ENCODE results near the gene LPCAT1.
"Not testable (repeated sequence)": the region's sequence is repeated elsewhere in the genome, so short reads cannot be mapped to it uniquely, and the experiment has no call there.

LPCAT1 gene

GRCh38 chr5:1476181-1476966, 47.4 kb downstream of the LPCAT1 start:
- no peak overlapping the region for H3K4me3 Mint-ChIP-seq
- peak; percentile 19 for DNase-seq
- H3K4me1 Mint-ChIP-seq = no peaks in the 10 kb centered on the region
- H3K36me3 Mint-ChIP-seq = peaks cover 10% of the 10 kb centered on the region
- CTCF ChIA-PET = no interaction called here
- no peaks in the 10 kb centered on the region for H3K9me3 Mint-ChIP-seq
- no peak overlapping the region for H3K27ac Mint-ChIP-seq
- H3K27me3 Mint-ChIP-seq = no peaks in the 10 kb centered on the region

- CTCF ChIA-PET, H3K4me1 Mint-ChIP-seq, H3K4me3 Mint-ChIP-seq, H3K27me3 Mint-ChIP-seq, H3K9me3 Mint-ChIP-seq, DNase-seq, H3K27ac Mint-ChIP-seq: not testable (repeated sequence)
- peaks cover 11% of the 10 kb centered on the region for H3K36me3 Mint-ChIP-seq
These were observed 48.2 kb downstream of the LPCAT1 start for GRCh38 chr5:1475544-1475900.

DNA sequence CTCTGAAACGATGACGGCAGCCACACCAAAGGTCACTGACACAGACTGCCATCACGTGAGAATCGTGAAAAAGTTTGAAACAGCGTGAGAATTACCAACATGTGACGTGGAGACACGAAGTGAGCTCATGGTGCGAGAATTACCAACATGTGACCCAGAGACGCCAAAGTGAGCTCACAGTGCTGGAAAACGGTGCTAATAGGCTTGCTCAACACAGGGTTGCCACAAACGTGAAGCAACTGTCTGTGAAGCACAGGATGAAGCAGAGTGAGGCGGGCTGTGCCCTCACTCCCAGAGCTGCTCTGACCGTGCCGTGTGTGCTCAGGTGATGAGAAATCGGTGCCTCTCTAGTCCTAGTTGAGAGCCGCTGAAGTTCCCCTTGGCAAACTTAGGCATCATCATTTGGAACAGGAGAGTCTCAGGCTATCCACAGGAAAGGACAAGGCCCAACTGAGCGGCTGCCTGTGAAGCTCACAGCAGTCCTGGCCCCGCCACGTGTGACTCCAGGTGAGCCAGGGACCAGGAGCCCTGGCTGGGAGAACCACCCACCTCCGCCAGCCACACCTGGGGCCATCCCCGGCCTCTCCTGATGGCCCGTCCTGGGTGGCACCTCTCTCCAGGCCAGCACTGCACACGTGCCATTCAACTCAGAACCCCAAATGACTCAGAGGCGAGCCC, 48.8 kb downstream of the LPCAT1 start:
- Mint-ChIP-seq H3K27me3 (no peaks in the 10 kb centered on the region), H3K36me3 (peaks cover 10% of the 10 kb centered on the region), H3K4me3 (no peak overlapping the region), H3K27ac (no peak overlapping the region), H3K4me1 (no peaks in the 10 kb centered on the region), H3K9me3 (no peaks in the 10 kb centered on the region)
- DNase-seq = no peak
- CTCF ChIA-PET = interaction anchor here (1.3 kb wide), 1 partner anchor 170 kb away, joined by 3 read pairs; no protein-coding TSS in a partner anchor

DNA sequence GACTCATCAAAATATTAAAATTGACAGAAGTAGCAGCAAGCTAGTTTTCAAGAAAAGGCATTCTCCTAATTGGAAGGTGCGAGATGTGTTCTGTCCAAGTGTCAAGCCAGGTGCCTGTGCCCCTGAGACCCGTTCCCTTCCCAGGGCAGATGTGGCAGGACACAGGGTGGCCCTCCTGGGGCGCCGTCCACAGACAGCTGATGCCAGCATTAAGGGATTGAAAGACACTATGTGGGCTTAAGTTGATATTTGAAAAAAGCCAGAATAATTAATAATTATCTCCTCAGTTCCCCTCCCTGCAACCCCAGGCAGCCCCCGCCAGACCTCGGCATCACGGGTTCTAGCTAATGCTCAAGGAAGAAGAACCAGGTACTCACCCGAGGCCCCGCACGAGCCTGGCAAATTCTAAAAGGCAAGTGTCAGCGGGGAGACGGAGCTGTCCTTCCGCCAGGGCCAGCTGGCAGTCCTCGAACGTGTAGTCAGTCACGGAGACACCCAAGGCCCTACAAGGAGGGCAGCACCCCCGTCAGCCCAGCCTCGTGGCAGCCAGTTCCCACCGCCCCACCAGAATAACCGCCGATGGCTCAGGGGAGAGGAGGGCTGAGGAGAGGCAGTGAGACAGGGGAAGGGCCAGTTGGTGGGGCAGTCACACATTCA, 49.4 kb downstream of the LPCAT1 start:
- no peaks in the 10 kb centered on the region for H3K27me3 Mint-ChIP-seq
- no peak overlapping the region for H3K4me3 Mint-ChIP-seq
- DNase-seq = no peak
- peaks cover 10% of the 10 kb centered on the region for H3K36me3 Mint-ChIP-seq
- no peaks in the 10 kb centered on the region for H3K9me3 Mint-ChIP-seq
- H3K4me1 Mint-ChIP-seq = no peaks in the 10 kb centered on the region
- no peak overlapping the region for H3K27ac Mint-ChIP-seq
- CTCF ChIA-PET = interaction anchor here (1.3 kb wide), 1 partner anchor 171 kb away, joined by 3 read pairs; no protein-coding TSS in a partner anchor

DNA sequence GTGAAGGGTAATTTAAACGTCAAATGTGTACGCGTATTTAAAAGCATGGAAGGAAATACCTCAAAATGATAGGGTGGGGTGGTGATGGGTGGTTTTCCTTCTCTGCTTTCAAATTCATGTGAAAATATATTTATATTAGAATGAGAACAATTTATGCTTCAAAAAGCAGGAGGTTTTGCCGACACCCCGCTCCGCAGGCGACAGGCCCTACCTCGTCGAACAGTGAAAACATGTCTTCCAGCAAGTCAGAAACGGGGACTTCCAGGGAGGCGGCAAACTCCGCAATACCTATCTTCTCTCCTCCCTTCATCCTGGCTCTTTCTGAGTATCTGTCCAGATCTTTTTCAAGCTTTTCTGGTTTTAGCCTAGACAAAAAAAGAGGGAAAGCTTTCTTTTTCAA, 50.0 kb downstream of the LPCAT1 start:
- Mint-ChIP-seq H3K27ac (peak overlapping the region; percentile 1), H3K4me1 (no peaks in the 10 kb centered on the region)

DNA sequence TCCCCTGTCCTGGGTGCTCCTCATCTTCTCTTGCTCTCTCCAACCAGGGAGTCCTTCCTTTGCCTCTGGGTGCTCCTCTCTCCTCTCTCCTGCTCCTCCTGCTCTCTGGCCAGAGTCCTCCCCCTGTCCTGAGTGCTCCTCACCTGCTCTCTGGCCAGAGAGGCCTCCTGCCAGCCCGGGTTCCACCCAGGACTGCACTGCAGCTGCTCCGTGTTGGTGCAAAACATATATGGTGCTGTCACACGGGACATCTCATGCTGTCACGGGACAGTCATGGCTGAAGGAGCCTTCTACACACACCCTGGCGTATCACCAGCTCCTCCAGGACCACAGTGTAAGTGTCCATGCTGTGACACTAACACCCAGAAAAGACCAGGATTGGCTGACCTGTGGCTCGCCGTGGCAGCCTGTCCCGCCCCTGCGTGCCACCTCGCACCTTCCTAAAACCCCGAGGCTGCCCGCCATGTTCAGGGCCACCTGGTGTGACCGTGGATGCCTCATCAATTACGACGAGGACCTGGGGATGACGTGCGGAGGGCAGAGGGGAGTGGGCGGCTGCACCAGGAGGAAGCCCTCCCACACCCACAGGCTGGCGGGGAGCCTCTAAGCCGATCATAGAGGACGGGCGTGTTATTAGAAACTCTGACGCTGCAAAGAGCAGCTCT, 50.7 kb downstream of the LPCAT1 start:
- Mint-ChIP-seq H3K27me3 (no peaks in the 10 kb centered on the region), H3K4me1 (no peaks in the 10 kb centered on the region), H3K4me3 (no peak overlapping the region), H3K27ac (no peak overlapping the region), H3K9me3 (no peaks in the 10 kb centered on the region), H3K36me3 (peaks cover 15% of the 10 kb centered on the region)
- no peak for DNase-seq
- CTCF ChIA-PET = no interaction called here

More for the DNA sequence above, 50.0 kb downstream of the LPCAT1 start:
- CTCF ChIA-PET = interaction anchor here (1.3 kb wide), 1 partner anchor 171 kb away, joined by 3 read pairs; no protein-coding TSS in a partner anchor
- Mint-ChIP-seq H3K4me3 (no peak overlapping the region), H3K36me3 (peaks cover 10% of the 10 kb centered on the region), H3K9me3 (no peaks in the 10 kb centered on the region), H3K27me3 (no peaks in the 10 kb centered on the region)
- no peak for DNase-seq

DNA sequence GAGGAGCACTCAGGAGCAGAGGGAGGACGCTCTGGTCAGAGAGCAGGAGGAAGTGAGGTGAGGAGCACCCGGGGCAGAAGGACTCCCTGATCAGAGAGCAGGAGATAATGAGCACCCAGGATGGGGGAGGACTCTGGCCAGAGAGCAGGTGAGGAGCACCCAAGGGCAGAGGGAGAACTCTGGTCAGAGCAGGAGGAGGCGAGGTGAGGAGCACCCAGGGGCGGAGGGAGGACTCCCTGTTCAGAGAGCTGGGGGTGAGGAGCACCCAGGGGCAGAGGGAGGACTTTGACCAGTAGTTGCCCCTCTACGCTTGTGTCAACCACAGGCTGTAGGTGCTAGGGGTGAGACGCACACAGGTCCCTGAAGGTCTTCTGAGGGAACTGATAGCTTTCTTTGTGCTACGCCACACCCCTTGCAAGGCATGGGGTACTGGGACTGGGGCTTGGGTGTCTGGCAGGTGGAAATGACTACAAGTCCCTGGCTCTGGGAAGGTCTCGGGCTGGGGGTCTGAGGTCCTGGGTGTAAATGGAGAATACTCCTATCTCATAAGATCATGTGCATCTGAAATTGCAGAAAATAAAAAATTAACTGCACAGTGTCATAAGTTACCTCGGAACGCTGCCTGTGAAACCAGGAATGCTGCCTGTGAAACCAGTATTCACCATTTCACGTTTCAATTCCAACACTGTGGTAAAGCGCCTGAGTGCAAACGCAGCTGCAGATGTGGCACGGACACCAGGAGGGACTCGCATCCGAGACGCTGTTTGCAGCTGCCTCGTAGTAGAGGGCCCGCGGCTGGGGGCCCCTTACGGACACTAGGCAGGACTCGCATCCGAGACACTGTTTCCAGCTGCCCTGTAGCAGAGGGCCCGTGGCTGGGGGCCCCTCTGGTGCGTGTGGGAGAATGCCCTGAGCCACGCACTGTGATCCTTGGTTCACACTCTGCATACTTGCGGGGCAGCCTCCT, 51.5 kb downstream of the LPCAT1 start:
- DNase-seq = no peak
- H3K4me1 Mint-ChIP-seq = no peaks in the 10 kb centered on the region
- H3K9me3 Mint-ChIP-seq = no peaks in the 10 kb centered on the region
- no peaks in the 10 kb centered on the region for H3K27me3 Mint-ChIP-seq
- H3K4me3 Mint-ChIP-seq = no peak overlapping the region
- H3K36me3 Mint-ChIP-seq = peaks cover 16% of the 10 kb centered on the region
- no peak overlapping the region for H3K27ac Mint-ChIP-seq
- CTCF ChIA-PET = no interaction called here

GRCh38 chr5:1471240-1471853, 52.4 kb downstream of the LPCAT1 start:
- Mint-ChIP-seq H3K27ac (peak overlapping the region; percentile 14), H3K4me3 (no peak overlapping the region), H3K9me3 (no peaks in the 10 kb centered on the region), H3K36me3 (peaks cover 18% of the 10 kb centered on the region), H3K4me1 (no peaks in the 10 kb centered on the region), H3K27me3 (no peaks in the 10 kb centered on the region)
- DNase-seq = no peak
- CTCF ChIA-PET = no interaction called here

- Mint-ChIP-seq H3K9me3 (peaks cover 2% of the 10 kb centered on the region), H3K27ac (no peak overlapping the region), H3K4me1 (no peaks in the 10 kb centered on the region), H3K27me3 (no peaks in the 10 kb centered on the region), H3K36me3 (peaks cover 23% of the 10 kb centered on the region), H3K4me3 (no peak overlapping the region)
- CTCF ChIA-PET = interaction anchor here (1.1 to 1.4 kb wide), 2 partner anchors 9 to 124 kb away, joined by 3 to 5 read pairs; no protein-coding TSS in a partner anchor
- DNase-seq = no peak
These were observed 53.0 kb downstream of the LPCAT1 start for GRCh38 chr5:1470762-1471211.

DNA sequence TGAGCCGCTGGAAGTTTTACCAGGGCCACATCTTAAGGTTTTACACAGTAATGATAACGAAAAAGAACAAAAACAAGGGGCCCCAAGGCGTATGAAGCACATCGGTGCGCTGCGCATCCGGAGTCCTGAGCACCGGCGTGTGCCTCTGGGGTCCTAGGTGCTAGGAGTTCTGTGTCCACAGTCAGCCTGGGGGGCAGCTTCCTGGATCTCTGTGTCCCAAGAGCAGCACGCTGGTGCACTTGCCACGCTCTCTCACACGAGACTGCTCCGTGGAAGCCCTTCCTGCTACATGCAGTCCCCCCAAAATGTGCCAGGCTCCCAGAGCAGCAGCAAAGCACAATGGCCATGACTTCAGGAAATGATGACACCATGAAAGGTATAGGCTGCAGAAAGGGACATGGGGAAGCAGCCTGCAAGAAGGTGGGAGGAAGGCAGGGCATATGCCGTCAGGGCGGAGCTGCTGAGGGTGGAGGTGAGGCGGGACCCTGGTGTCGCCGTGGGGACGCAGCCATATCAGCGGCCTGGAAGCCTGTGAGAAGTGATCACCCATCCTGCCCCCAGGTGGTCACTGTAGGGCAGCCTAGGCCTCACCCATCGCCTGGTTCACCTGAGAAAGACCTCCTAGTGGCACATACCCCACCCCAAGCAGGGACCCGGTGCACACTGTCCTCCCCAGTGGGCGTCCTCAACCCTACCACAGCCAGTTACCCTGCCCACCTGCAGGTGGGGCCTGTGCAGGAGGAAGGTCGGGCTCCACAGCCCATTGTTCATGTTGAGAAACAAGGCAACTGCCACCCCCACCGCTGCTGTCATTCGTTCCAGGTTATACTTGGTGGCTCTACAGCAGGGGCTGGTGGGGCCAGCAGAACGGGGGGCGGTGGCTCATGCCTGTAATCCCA, 54.9 kb downstream of the LPCAT1 start:
- Mint-ChIP-seq H3K4me3 (no peak overlapping the region), H3K36me3 (peaks cover 42% of the 10 kb centered on the region), H3K9me3 (peaks cover 16% of the 10 kb centered on the region), H3K27me3 (no peaks in the 10 kb centered on the region), H3K4me1 (no peaks in the 10 kb centered on the region), H3K27ac (peak overlapping the region; percentile 38)
- CTCF ChIA-PET = interaction anchor here (1.0 to 1.4 kb wide), 2 partner anchors 10 to 300 kb away, joined by 3 to 5 read pairs; no protein-coding TSS in a partner anchor
- DNase-seq = no peak

DNA sequence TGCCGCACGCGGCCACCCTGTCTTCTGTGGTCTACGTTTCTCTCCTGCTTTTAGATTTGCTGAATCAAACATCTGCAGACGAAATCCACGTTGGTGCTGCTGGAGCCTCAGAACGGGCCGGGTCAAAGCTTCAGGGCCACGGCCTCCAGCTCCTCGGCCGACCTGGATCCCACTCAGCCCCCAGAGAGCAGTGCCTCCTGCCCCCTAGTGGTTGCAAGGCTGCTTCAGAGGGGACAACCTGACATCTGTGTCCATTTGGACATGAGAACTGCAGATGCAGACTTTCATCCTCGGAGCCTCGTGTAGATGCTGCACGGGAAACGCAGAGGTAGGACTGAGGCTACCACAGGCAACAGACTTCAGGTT, 55.5 kb downstream of the LPCAT1 start:
- H3K36me3 Mint-ChIP-seq = peaks cover 46% of the 10 kb centered on the region
- H3K27me3 Mint-ChIP-seq = no peaks in the 10 kb centered on the region
- no peaks in the 10 kb centered on the region for H3K4me1 Mint-ChIP-seq
- CTCF ChIA-PET = interaction anchor here (1.0 kb wide), 1 partner anchor 300 kb away, joined by 3 read pairs; no protein-coding TSS in a partner anchor
- DNase-seq = peak; percentile 36
- peak overlapping the region; percentile 38 for H3K27ac Mint-ChIP-seq
- peaks cover 16% of the 10 kb centered on the region for H3K9me3 Mint-ChIP-seq
- no peak overlapping the region for H3K4me3 Mint-ChIP-seq
